ENCODE measurements around the gene GLIPR2.
"Not testable (repeated sequence)": the region's sequence is repeated elsewhere in the genome, so short reads cannot be mapped to it uniquely, and the experiment has no call there.

The GLIPR2 gene

DNA sequence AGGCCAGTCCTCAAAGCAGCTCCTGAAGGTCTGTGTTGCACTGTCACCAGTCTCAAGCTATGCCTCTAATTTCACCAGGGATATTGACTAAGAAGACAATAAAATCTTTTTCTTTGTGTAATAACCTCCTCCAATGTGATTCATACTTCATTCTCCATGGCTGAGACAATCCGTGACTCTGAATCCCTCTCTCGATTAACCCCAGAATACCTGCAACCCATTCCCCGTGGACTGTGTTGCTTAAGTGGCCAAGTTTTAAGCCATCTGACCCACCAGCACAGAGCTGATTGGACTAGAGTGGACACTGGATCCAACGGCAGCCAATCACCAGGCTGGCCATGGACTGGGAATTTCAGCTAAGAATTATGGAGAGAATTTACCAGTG lies 27.2 kb downstream of the GLIPR2 start:
- DNase-seq (ENCODE audit: low spot score): peak; percentile 34

DNA sequence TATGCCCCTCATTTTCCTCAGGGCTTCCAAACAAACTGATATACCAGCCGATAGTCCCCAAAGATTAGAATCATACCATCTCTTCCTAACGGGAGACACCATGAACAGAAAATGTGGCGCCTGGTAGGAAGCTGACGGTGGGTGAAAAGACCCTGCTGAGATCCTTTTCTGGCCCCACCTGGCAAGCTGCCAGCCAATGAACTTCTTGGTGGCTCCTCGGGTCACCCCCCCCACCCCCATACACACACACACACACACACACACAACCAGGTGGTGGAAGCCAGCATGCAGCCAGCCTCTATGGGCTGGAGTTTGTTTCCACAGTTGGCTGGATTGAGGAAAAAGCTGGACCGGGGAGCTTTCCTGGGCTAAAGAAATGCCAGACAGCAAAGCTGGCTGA lies 27.8 kb downstream of the GLIPR2 start:
- no peak for DNase-seq (ENCODE audit: low spot score)

DNA sequence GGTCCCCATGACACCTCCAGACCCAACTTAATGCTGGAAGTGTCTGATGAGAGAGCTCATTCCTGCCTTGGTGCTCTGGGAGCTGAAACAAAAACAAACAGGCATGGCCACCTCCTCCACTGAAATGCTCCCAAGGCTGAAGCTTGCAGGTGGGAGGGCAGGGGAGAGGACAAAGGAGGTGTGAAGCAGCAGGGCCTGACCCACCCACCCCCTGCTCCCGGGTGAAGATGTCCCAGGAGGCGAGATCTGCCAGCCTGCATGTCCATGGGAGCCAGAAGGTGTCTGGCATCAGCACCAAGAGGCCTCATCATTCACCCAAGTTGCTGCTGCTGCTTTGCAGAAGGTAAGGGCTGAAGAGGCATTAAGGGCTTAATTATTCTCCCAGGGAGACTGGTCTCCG lies 28.5 kb downstream of the GLIPR2 start:
- DNase-seq (ENCODE audit: low spot score): no peak

DNA sequence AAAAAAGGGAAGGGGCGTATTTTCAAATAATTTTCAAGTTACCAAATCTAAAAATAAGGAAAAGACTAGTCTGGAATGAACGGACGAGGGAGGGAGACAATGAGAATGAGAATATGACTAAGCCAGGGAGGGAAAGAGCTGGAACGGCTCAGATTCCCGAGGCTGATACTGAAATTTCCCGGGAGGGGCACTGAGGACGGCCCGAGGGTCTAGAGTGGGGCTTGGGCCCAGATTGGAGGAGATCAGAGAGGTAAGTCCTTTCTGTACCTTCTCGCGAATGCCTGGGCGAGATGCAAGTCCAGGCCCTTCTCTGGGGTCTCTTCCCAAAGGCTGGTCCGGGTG lies 29.3 kb downstream of the GLIPR2 start:
- no peak for DNase-seq (ENCODE audit: low spot score)

DNA sequence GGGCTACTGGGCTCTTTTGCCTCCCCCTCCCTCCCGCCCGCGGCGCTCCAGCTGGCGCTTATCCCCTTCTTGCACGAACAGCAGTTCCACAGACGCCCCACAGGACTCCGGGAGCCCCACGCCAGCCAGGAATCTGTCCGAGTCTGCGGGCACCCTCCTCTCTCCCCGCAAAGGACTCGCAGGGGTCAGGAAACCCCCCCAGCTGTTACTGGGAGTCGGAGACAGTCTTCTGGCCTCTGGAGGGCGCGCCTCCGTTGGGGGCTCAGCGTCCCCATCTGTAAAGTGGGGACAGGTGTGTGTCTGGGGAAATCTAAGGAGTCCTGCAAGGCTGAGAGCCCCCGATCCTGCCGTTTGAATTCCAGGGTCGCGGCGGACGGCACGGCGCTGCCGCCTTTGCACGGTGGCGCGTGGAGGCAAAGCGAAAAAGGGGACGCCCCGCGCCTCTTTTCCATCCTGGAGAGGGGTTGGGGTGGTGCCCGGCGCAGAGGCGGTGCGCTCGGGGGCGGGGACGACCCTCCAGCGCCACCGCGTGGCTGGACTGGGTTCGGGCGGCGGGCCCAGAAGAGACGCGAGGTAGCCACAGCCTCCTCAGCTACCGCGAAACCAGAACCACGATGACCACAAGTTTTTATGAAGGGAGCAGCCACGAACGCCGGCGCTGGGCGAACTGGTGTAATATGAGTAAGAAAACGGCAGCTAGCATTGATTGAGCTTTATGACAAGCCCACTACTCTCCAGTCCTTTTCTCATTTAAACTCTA lies 29.8 kb downstream of the GLIPR2 start:
- peak; percentile 59 for DNase-seq (ENCODE audit: low spot score)

DNA sequence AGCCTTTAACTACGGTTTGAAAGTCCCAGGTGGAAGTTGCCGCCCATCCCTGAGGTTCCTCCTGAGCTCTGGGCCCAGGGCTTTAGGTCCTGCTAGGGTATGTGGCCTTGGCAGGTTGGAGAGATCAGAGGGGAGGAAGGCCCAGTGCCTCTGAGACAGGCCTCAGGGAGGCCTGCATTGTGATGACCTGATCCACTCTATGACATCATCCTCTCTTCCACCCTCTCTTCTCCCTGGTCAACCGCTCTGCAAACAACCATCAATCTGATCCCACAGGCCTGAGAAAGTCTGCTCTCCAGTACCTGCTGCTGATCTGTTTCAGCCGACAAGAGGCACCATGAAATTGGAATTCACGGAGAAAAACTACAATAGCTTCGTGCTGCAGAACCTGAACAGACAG lies 32.6 kb downstream of the GLIPR2 start, which contains the start of gene CCIN:
Gene CCIN, plus strand, starts transcription at position 223 of the 400 bp plus-strand sequence. Its CDS starts 115 bp downstream, at position 338.
- no peak for DNase-seq (ENCODE audit: low spot score)

DNA sequence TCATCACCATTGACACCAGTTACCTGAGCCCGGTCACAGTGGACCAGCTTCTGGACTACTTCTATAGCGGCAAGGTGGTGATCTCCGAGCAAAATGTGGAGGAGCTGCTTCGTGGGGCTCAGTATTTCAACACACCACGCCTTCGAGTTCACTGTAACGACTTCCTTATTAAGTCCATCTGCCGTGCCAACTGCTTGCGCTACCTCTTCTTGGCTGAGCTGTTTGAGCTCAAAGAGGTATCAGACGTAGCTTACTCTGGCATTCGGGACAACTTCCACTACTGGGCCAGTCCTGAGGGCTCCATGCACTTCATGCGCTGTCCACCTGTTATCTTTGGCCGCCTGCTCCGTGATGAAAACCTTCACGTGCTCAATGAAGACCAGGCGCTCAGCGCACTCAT lies 33.2 kb downstream of the GLIPR2 start:
- no peak for DNase-seq (ENCODE audit: low spot score)

DNA sequence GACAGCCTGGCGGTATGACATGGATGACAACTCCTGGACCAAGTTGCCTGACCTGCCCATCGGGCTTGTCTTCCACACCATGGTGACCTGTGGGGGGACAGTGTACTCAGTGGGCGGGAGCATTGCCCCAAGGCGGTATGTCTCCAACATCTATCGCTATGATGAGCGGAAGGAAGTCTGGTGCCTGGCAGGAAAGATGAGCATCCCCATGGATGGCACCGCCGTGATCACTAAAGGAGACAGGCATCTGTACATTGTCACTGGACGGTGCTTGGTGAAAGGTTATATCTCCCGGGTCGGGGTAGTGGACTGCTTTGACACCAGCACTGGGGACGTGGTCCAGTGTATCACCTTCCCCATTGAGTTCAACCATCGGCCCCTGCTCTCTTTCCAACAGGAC lies 34.0 kb downstream of the GLIPR2 start:
- DNase-seq (ENCODE audit: low spot score): no peak

DNA sequence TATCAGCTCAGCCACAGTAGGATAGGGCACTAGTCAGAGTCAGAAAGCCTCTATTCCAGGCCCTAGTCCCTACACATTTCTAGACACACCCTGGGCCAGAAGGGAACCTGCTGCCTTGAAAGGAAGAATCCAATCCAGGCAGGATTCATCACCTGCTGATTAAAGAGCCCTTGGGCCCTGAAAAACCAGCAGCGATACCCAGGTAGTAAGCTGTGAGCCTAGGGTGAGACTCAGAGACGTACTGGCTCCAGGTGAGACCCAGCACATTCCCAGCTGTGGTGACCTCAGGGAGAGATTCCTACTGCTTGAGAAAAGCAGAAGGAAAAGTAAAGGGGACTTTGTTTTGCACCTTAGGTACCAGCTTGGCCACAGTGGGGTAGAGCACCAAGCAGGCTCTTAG lies 37.3 kb downstream of the GLIPR2 start:
- no peak for DNase-seq (ENCODE audit: low spot score)

DNA sequence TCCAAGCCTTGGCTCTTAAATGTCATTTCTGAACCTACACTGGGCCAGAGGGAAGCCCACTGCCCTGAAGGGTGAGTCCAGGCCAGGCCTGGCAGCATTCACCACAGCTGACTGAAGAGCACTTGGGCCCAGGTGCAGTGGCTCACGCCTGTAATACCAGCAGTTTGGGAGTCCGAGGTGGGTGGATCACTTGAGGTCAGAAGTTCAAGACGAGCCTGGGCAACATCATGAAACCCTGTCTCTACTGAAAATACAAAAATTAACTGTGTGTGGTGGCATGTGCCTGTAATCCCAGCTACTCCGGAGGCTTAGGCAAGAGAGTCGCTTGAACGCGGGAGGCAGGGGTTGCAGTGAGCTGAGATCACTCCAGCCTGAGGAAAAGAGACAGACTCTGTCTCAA lies 37.7 kb downstream of the GLIPR2 start:
- no peak for DNase-seq (ENCODE audit: low spot score)

DNA sequence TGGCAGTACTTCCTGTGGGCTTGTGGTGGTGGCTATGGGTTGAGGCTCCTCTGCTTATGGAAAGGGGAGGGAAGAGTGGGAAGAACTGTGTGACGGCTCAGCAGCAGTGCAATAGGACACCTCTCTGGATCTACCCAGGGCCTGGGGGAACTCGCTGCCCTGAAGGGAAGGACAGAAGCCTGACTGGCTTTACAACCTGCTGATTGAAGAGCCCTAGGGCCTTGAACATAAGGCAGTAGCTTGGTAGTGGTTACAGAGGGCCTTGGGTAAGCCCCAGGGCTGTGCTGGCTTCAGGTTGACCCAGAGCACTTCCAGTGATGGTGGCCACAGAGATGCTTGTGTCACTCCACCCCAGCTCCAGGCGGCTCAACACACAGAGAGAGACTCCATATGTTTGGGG lies 38.2 kb downstream of the GLIPR2 start:
- DNase-seq (ENCODE audit: low spot score): no peak

DNA sequence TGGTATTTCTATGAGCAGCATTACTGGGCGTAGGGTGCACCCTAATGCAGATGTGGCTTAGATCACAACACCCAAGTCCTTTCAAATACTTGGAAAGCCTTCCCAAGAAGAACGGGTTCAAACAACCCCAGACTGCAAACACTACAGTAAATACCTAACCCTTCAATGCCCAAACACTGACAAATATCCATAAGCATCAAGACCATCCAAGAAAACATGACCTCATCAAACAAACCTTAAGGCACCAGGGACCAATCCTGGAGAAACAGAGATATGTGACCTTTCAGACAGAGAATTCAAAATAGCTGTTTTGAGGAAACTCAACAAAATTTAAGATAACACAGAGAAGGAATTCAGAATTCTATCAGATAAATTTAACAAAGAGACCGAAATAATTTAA lies 38.7 kb downstream of the GLIPR2 start:
- not testable (repeated sequence) for DNase-seq (ENCODE audit: low spot score)

DNA sequence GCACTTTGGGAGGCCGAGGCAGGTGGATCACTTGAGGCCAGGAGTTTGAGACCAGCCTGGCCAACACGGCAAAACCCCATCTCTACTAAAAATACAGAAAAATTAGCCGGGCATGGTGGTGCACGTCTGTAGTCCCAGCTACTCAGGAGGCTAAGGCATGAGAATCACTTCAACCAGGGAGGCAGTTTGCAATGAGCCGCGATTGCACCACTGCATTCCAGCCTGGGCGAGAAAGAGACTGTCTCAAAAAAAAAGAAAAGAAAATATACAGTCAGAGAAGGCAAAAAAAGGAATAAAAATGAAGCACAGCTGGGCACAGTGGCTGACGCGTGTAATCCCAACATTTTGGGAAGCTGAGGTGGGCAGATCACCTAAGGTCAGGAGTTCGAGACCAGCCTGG lies 40.0 kb downstream of the GLIPR2 start:
- not testable (repeated sequence) for DNase-seq (ENCODE audit: low spot score)

DNA sequence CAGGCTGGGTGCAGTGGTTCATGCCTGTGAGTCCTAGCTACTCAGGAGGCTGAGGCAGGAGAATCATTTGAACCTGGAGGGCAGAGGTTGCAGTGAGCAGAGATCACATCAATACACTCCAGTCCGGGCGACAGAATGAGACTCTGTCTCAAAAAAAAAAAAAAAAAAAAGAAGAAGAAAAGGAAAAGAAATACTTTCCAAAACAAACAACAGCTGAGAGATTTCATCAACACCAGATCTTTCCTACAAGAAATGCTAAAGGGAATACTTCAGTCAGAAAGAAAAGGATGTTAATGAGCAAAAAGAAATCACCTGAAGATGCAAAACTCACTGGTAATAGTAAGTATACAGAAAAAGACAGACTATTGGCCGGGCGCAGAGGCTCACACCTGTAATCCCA lies 41.0 kb downstream of the GLIPR2 start:
- DNase-seq (ENCODE audit: low spot score): no peak

DNA sequence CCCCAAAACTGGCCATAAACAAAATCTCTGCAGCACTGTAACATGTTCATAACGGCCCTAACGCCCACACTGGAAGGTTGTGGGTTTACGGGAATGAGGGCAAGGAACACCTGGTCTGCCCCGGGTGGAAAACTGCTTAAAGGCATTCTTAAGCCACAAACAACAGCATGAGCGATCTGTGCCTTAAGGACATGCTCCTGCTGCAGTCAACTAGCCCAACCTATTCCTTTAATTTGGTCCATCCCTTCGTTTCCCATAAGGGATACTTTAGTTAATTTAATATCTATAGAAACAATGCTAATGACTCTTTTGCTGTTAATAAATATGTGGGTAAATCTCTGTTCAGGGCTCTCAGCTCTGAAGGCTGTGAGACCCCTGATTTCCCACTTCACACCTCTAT lies 43.7 kb downstream of the GLIPR2 start:
- DNase-seq (ENCODE audit: low spot score): not testable (repeated sequence)

DNA sequence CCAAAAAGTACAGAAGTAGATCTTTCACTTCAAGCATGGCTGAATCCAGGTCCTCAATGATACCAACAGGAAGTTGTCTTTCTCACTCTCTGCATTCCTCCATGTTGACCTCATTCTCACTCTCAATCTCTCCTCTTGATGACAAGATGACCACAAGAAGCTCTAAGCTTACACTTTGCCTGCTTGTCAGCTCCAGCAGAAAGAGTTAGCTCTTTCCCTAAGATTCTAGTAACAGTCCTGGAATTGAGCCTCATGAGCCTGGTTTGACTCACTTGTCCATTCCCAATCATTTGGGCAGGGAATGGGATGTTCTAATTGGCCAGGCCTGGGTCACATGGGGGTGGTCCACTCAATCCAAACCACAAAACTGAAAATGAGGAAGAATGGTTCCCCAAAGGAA lies 50.9 kb downstream of the GLIPR2 start:
- DNase-seq (ENCODE audit: low spot score): peak; percentile 56

DNA sequence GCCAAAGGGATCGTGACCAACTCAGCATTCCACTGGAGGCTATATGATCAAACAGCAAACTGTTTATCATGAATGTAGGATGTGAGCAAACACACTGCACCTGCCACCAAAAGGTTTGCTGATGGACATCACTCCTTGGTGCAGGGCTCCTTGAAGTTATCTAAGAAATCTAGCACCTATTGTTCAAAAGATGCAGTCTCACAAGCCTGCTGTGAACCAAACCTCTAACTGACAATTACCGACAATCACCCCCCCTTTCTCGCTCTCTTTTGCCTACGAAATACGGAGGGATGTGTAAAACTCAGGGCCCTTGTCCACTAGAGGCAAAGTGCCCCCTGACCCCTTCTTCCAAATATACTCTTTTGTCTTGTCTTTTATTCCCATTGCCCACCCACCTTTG lies 51.7 kb downstream of the GLIPR2 start:
- DNase-seq (ENCODE audit: low spot score): no peak

DNA sequence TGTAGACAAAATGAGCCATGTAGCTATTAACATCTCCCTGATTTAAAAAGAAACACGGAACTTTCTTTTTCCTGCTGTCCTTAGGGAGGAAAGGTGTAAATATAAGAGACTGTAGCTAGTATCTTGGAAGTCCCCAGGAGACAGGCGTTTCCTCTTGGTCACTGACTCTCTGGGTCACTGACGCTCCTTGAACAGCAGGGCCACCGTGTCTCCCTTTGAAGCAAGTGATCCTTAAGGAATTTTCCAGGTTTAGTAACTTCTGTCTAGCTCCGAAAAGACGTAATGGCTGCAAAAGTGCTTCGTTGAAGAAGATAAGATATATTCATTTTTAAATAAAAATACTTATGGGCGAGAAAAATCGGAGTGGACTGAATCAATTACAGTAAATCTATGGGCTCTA lies 53.4 kb downstream of the GLIPR2 start:
- DNase-seq (ENCODE audit: low spot score): peak; percentile 37

DNA sequence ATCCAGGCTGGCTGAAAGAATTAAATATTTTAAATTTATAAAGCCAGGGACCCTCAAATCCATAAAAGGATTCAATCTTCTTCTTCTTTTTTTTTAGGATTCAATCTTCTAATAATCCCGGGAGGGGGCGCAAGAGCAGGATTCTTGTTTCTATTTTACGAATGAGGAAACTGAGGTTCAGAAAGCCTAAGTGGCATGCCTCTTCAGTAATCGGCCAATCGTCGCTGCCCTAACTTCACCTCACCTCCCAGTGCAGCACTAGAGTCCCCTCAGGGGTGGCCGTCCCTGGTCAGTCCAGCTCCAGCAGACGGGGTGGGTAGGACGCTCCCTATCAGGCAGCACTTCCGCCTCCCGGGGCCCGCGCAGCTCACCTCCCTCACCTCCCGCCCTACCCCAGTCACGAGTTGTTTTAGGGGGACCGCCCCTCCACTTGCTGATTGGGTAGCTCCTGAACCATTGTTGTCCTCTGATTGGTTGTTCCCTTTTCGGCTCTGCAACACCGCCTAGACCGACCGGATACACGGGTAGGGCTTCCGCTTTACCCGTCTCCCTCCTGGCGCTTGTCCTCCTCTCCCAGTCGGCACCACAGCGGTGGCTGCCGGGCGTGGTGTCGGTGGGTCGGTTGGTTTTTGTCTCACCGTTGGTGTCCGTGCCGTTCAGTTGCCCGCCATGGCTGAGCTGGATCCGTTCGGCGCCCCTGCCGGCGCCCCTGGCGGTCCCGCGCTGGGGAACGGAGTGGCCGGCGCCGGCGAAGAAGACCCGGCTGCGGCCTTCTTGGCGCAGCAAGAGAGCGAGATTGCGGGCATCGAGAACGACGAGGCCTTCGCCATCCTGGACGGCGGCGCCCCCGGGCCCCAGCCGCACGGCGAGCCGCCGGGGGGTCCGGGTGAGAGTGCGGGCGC lies 54.1 kb downstream of the GLIPR2 start, which contains the start of gene CLTA:
Gene CLTA, plus strand, starts transcription at position 534 of the 902 bp plus-strand sequence. Its CDS starts 136 bp downstream, at position 670.
- peak; percentile 99 for DNase-seq (ENCODE audit: low spot score)

DNA sequence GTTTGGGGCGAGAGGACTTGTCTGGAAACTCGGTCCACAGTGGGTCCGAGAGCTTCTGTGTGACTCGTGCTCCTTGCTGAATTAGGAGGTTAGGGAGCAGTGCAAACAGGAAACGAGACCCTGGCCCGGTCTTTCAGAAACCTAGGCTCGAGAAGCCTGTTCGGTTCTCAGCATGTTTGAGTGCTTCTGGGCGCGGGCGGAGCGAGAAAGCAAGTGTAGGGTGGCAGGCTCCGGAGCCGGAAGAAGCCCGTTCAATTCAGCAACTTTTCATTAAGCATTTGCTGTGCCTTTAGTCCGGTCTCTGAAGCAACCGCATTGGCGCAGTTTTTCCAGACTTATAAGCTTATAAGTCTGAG lies 54.7 kb downstream of the GLIPR2 start:
- peak; percentile 28 for DNase-seq (ENCODE audit: low spot score)

DNA sequence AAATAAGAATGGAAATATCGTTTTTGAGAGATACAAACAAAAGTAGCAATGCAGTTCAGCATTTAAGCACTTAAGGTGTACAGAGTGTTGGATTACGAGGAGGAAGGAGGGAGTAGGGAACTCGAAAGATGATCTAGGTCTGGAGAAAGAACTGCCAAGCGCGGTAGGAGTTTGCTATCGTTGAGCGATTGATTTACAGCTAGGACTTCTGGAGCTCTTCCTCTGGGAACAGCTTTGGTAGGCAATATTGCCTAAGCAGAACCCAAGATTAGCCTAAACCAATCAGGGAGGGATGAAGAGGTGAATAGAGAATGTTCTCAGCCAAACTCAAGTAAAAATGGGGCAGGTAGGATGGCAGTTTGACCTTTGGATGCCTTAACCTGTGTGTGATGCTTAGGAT lies 55.2 kb downstream of the GLIPR2 start:
- DNase-seq (ENCODE audit: low spot score): peak; percentile 24

DNA sequence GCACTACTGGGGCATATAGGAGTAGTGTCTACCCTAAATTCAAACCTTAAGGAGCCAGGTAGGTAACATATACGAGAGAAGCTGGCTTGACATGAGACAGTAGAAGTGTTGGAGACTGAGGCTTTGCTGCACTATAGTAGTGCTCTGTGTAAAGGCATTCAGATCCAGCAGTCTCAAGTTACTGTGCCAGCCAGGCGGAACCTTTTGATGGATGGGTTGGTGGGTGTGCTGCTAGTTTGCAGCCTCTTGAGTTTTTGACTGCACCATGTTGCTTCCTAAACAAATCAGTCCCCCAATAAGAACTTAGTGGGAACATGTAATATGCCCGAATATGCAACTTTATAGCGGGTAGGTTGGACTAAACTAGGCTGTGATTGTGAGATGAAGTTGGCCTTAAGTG lies 55.7 kb downstream of the GLIPR2 start:
- peak; percentile 74 for DNase-seq (ENCODE audit: low spot score)

DNA sequence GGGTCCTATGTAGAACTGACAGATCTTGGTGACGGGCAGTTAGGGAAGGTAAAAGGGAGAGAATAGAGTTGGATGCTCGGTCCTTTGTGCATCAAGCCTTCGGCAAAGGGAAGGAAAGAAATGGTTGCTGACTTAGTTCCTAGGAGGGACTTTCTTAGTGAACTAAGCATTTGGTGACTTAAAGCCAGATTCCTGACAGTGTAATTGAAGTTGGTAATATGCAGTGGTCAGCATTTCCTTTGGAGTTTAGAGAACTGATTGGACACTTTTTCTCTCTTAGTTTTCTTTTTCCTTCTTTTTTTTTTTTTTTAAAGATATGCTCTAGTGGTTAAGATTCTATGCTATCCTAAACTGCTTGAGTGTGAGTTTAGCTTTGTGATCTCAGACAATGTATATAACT lies 56.5 kb downstream of the GLIPR2 start:
- peak; percentile 28 for DNase-seq (ENCODE audit: low spot score)

Measured in RKO (cell line).